ENCODE results near the gene AK4. TPM values are rescaled to one million over a fixed set of nuclear protein-coding genes. Genes with fewer than 3 reads are reported as not detected.

The AK4 gene
- total and polyA plus RNA-seq, 2 of the 4 experiments (the other 2 are of a cell fraction) = 12.4 to 30.3 TPM

- H2BK20ac ChIP-seq (ENCODE audit: low read depth, low read length) = no peak overlapping the region
- H3K27me3 ChIP-seq (ENCODE audit: control insufficient read depth, insufficient read depth, low read length) = no peaks in the 10 kb centered on the region
- no peaks in the 10 kb centered on the region for H3K4me1 ChIP-seq (ENCODE audit: control insufficient read depth, insufficient read depth, low read length)
- dilution Hi-C loops (cut with HindIII; ENCODE audit: low sequenced_read_pairs, unreplicated experiment) = no loop called here
- no peak overlapping the region for H3K27ac ChIP-seq (ENCODE audit: insufficient read depth, low read length)
- H3K9ac ChIP-seq (ENCODE audit: low read depth, low read length) = no peak overlapping the region
- peaks cover 2% of the 10 kb centered on the region; the same call in 1 of the 2 replicates for H3K9me3 ChIP-seq (ENCODE audit: control insufficient read depth, insufficient read depth, low read length)
- WGBS, 2 experiments (ENCODE audit: extremely low coverage in 2 of 2, insufficient read length in 1 of 2) = no CpG with 5 or more reads among the region's 3 CpGs
- ATAC-seq (ENCODE audit: low read depth) (no peak), DNase-seq (peak; percentile 37)
- no peak overlapping the region for H3K4me2 ChIP-seq (ENCODE audit: low read depth, low read length)
- H2BK120ac ChIP-seq (ENCODE audit: low read depth, low read length) = no peak overlapping the region
- intact Hi-C loops (cut with micrococcal nuclease) = loop anchor here (1.0 to 5.0 kb wide), 2 partner anchors 451 to 711 kb away; no protein-coding TSS in a partner anchor
- H3K18ac ChIP-seq (ENCODE audit: low read depth, low read length) = no peak overlapping the region
- H4K20me1 ChIP-seq (ENCODE audit: insufficient read depth, low read length) = no peaks in the 10 kb centered on the region
- H4K5ac ChIP-seq (ENCODE audit: low read depth, low read length) = no peak overlapping the region
- H4K8ac ChIP-seq (ENCODE audit: low read depth in 2 of 2, low read length in 2 of 2) = no peak overlapping the region
- ChIA-PET POLR2A (ENCODE audit: unreplicated experiment) (no interaction called here), CTCF (interaction anchor here (0.6 to 2.4 kb wide), 8 partner anchors 18 to 758 kb away, joined by 3 to 20 read pairs (median 3); no protein-coding TSS in a partner anchor)
- no peak overlapping the region for H3K4ac ChIP-seq (ENCODE audit: low read depth, low read length)
- no peak overlapping the region for H2AK9ac ChIP-seq (replicated peaks; ENCODE audit: low read depth, low read length, poor library complexity)
- no peak overlapping the region for H2BK15ac ChIP-seq (ENCODE audit: low read depth, low read length)
- H3K14ac ChIP-seq (replicated peaks; ENCODE audit: low read depth, low read length) = no peak overlapping the region
- no peak overlapping the region for H2AFZ ChIP-seq (replicated peaks; ENCODE audit: low read length, poor library complexity)
- H2BK5ac ChIP-seq (ENCODE audit: low read depth, low read length, poor library complexity, severe bottlenecking) = no peak overlapping the region
- BruUV-seq (replicated peaks) = no TSS peak
- H3K23ac ChIP-seq (ENCODE audit: low read depth, low read length) = no peak overlapping the region
- H3K56ac ChIP-seq (ENCODE audit: extremely low read depth, insufficient read depth, low read length) = no peak overlapping the region
- H3K4me3 ChIP-seq (ENCODE audit: insufficient read depth, low read depth, low read length) = no peak overlapping the region
- in situ Hi-C loops (cut with MboI; ENCODE audit: low sequenced_read_pairs) = no loop called here
- no peaks in the 10 kb centered on the region for H3K79me1 ChIP-seq (ENCODE audit: low read depth in 1 of 2, low read length in 2 of 2)
- H2AK5ac ChIP-seq (ENCODE audit: low read depth, low read length) = no peak overlapping the region
- no peaks in the 10 kb centered on the region for H3K9me1 ChIP-seq (ENCODE audit: insufficient read depth, low read length)
- no peak overlapping the region for H4K91ac ChIP-seq (ENCODE audit: insufficient read depth, low read depth, low read length)
- H3K36me3 ChIP-seq (ENCODE audit: control insufficient read depth, insufficient read depth, low read length) = no peaks in the 10 kb centered on the region
- TF ChIP-seq FOS (IDR thresholded peaks at IDR 0.05; ENCODE audit: low read depth, low read length) (no peak), SMC3 (IDR thresholded peaks at IDR 0.05; ENCODE audit: low read depth, low read length) (peak; percentile 62), RCOR1 (IDR thresholded peaks at IDR 0.05; ENCODE audit: insufficient replicate concordance, low read length) (no peak), NFE2L2 (IDR thresholded peaks at IDR 0.05; ENCODE audit: low read depth, low read length) (no peak), MXI1 (IDR thresholded peaks at IDR 0.05; ENCODE audit: borderline replicate concordance, low read depth, low read length) (no peak), POLR2A (IDR thresholded peaks at IDR 0.05; ENCODE audit: low read depth, low read length) (no peak), ELK1 (IDR thresholded peaks at IDR 0.05; ENCODE audit: borderline replicate concordance, low read depth, low read length) (no peak), CEBPB (IDR thresholded peaks at IDR 0.05; ENCODE audit: low read depth, low read length) (no peak), RAD21 (IDR thresholded peaks at IDR 0.05; ENCODE audit: low read length) (peak; percentile 65), RFX5 (IDR thresholded peaks at IDR 0.05; ENCODE audit: low read depth, low read length) (no peak), USF2 (IDR thresholded peaks at IDR 0.05; ENCODE audit: low read depth, low read length) (no peak), MAZ (IDR thresholded peaks at IDR 0.05; ENCODE audit: borderline replicate concordance, low read depth, low read length) (no peak), CHD1 (IDR thresholded peaks at IDR 0.05; ENCODE audit: low read depth, low read length) (no peak), CTCF (conservative IDR thresholded peaks at IDR 0.05; ENCODE audit: low read depth, low read length) (peak; percentile 52)
Measured at GRCh38 chr1:65235867-65236805, 88.1 kb downstream of the AK4 start.

All from IMR-90 (cell line).